ENCODE results near the gene PMCH.

GRCh38 chr12:102172436-102172835 lies 25.2 kb downstream of the PMCH start:
- TF ChIP-seq CTCF (IDR thresholded peaks at IDR 0.05), result no peak
- no peak for TF ChIP-seq POLR2A (IDR thresholded peaks at IDR 0.05)
- no peak for TF ChIP-seq POLR2AphosphoS5 (IDR thresholded peaks at IDR 0.05)
- no peak for TF ChIP-seq EP300 (IDR thresholded peaks at IDR 0.05)
